DMS79 (cell line): Measurements from ENCODE around the gene HOXB7.

Experiments used
- DNase-seq: peaks from one replicate; lab custom pipeline; 2025; lab: John Stamatoyannopoulos, UW

HOXB7 gene

DNA sequence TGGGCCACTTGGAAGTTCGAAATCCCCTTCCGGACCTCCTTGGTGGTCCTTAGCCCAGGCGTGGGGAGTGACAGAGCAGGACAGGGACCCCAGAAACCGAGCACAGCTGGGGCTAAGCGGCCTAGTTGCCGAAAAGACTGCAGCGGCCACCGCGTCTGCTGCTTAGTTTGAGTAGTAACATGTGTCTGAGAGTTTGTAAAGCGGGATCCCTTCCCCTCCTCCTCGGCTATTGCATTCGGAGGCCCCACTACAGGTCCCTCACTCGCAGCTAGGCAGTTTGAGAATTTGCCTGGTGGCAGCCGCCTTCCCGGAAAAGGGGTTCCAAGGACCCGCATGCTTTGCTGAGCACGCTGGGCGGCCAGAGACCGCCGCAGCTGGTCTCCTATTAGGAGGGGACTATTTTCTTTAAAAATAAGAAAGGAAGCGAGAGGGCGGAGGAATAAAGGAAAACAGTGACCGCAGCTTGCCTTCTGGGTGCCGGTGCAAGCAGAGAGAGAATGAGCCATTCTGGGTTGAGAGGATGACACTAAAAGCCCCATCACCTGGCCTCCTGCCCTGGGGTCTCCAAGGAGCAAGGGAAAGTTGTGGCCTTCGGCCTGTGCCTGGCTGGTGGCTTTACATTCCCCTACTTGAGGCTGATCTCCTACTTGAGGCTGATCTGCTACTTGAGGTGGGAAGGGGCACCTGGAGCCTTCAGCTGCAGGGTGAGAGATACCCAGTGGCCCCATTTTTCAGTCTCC lies 16.1 kb downstream of the HOXB7 start:
- no peak for DNase-seq

DNA sequence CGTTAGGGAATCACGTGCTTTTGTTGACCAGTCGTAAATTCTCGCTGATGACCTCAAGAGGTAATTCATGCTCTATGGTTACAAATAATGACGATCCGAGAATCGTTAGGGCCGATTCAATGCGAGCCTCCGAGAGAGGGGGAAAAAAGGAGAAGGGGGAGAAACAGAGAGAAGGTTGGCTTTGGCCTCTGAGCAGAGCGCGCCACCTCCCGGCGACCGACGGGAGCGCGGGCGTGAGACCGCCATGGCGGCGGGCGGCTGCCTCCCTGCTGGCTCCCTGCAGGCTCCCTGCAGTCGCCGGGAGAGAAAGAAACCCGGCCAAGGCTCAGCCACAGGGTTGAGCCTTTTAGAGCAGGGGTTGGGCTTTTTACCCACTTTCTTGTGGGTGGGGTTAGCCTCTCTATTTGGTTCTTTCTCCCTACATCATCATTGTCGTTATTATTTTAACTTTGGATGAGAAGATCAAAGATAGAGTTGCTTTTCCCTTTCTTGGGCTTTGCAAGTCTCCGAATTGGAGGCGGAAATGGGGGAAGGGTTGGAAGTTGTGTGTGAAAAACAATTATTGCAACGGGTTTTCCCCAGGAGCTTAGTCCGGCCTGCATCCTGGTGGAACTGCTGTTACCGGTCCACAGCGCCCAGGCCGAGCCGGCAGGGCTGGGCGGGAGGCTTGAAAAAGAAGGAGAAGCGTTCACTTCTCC lies 16.8 kb downstream of the HOXB7 start:
- DNase-seq, result peak; percentile 72

DNA sequence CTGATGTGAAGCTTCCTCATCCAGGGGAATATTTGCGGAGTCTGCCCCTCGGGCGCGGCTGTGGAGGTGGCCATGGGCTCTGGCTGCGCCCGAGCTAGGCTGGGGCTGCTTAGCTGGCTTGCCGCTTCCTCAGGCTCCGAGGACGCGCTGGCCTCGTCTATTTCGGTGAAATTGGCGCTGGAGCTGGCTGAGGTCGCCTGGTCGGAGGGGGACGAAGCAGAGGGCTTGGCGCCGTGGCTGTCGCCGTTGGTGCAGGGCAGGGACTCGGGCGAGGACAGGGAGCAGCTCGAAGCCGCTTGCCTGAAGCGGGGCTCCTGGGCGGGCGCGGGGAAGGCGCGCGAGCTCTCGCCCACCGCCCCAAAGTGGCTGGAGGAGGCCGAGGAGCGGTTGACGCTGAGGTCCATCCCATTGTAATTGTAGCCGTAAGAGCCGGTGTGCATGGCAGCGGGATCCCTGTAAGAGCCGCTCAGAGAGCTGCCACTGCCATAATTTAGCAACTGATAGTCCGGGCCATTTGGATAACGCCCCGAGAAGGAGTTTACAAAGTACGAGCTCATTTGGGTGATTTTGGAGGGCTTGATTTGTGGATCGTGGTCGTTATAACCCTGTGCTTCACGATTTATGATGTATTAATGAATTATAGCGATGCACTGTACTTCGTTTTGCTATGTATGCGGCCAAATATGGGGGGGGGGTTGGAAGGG lies 17.5 kb downstream of the HOXB7 start, which contains the start of gene HOXB5:
HOXB5 (minus strand) TSS at position 654 of the 704 bp plus-strand sequence; CDS start at position 557, 97 bp downstream.
- DNase-seq, result peak; percentile 51

DNA sequence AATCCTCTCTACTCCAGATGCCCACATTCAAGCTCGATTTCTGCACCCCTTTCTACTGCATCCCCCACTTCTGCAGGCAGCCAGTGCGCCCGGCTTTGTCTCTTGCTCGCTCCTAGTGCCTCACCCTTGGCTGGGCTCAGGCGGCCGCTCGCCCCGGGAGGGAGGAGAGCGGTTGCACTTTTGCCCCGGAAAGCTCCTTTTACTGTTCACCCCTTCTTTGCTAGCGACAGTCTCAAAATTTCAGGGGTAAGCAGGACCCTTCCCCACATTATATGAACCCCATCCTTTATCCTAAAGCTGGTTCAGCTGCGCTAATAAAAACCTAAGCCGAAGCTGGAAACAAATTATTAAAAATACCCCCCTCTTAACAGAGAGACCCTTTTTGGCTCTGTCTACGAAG lies 18.2 kb downstream of the HOXB7 start:
- no peak for DNase-seq

DNA sequence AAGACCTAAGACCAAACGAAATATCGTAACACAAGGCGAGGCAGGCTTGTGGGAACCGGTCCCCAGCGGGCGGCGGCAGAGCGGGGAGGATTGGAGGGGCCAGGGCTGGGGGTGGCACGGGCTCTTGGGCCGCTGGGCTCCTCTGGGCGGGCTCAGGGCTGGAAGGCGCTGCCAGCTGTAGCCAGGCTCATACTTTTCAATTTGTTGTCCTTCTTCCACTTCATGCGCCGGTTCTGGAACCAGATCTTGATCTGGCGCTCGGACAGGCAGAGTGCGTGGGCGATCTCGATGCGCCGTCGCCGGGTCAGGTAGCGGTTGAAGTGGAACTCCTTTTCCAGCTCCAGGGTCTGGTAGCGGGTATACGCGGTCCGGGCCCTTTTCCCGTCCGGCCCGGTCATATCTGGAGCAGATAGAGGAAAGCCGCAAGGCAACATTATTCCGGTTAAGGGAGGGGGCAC lies 18.7 kb downstream of the HOXB7 start:
- no peak for DNase-seq

DNA sequence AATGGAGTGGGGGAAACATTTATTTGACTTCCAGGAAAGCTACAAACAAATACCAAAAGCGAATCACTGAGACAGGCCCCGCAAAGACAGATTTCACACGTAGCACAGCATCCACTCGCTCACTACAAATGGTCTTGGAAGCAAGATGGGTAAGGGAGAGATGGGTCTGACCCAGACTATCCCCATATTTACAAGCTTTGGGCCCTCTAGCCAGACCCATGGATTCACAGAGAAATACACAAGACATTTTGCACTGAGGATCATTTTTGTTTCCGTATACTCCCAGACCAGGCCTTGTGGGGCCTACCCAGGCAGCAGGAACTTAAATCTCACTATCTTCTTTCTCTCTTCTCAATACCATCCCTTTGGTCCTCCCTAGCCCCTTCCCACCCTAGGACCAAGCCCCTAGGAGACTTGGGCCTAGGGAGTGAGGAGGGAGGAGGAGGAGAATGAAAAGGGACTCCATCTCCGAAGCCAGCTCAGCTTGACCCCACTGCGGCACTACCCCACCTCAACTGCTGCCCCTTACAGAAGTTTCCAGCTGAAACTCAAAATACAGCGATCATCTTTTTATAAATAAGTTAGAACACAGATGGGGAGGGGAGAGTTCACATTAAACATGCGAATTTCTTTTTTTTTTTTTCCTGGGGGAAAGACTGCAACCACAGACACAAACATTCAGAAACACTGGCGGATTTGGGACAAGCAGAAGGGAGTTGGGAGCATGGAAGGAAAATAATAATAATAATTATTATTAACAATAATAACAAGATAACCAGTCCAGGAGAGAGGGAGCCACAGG lies 19.4 kb downstream of the HOXB7 start:
- no peak for DNase-seq

DNA sequence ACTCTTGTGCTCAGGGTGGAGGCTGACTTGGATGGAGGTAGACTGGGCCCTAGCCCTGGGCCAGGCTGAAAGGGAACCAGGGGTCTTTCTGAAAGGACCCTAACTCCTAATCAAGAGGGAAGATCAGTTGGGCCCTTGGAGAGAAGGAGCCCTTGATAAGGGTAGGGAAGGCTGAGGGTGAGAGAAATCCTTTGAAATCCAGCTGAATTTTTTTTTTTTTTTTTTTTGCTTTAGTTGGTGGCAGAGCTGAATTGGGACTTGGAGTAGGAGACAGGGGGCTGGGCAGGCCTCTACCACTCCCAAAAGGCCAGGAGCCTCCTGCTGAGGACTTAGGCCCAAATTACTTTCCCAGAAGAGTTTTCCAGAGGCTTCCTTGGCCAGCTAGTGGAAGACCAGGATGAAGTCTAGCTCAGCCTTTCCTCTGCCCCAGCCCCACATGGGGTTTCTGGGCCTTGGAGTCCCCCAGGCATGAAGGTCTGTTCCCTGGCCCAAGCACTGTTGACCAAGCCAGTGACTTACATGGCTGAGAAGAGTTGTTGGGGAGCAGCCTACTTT lies 20.1 kb downstream of the HOXB7 start:
- no peak for DNase-seq

DNA sequence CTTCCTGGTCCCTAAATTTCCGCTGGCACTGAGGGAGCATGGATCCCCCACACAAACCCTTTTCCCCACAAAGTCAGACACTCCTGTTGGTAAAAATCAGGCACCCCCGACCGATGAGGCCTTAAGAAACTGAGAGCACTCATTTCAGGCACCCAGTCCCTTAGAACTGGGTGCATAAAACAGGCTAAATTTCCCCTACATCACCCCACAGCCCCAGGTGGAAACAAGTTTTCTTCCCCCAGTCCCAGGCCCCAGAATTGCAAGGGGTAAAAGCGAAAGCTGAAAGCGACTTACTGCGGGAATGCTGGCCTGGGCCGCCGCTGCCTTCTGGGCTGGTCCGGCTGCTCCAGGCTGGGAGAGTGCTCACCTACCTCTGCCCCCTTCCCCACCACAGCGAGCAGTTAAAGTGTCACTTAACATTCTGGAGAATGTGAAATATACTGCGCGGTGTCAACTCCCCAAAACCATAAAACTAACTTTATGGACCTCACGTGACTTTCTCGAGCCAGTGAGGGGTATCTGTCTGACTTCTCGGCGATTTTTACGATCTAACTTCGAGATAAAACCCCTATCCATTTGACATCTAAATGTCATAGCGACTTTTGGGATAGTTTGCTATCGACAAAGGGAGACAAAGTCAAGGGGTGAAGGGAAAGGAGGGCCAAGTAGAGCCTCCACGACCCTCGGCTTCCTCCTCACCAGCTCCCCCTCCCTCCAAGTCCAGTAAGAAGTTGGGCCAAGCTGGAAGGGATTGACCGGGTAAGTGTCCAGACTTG lies 20.8 kb downstream of the HOXB7 start, which contains the start of gene HOXB3:
HOXB3 (minus strand) TSS at position 411 of the 776 bp plus-strand sequence. CDS start 37,767 bp downstream, outside the sequence.
- DNase-seq, result no peak

DNA sequence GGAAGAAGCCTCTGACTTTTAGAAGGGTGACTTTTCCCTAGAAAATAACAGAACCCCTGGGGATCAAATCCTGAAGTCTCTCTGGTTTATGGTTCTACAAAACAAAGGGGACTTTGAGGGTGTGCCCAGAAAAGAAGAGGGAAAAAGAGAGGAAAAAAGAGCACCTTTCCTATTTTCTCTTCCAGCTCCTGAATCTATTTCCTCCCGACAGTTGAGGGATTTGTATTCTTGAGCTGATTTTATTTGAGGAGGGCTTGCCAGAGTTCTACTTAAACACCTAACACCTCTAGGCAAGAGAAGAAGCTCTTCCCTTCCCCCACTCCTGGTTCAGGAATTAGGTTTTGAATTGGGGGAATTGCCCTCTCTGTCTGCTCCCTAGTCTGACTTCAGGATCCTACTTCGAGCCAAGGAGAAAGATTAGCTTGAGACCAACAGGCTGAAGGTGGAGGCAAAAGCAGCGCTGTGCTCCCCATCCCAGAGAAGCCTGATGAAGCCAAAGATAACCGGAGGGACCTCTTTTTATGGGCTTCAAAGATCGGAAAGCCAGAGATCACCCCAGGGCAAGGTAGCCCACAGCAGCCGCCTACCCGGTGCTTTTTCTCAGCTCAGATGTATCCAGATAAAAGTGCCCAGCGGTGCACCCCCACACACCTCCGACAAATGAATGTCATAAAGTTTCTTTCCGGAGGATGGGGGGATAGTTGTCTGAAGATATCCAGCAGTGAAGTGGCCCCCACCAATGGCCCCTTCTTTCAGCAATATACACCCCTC lies 21.6 kb downstream of the HOXB7 start:
- DNase-seq, result no peak

DNA sequence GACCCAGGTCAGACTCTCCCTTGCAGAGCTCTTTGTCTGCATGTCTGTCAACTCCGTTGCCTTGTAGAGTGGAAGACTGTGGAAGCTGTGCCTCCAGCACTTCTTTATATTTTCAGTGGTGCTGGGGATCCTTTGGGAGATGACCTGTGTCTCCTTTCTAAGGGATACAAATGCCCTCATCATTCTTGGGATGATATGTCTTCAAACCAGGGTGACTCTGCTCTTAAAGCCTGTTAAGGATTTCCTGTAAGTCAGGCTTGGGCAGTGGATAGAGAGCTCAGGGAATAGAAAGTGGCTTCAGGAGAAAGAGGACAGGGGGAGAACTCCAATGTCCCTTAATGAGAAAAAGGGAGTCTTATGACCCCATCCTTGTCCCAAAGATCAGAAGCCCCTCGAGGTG lies 22.3 kb downstream of the HOXB7 start:
- DNase-seq, result no peak

DNA sequence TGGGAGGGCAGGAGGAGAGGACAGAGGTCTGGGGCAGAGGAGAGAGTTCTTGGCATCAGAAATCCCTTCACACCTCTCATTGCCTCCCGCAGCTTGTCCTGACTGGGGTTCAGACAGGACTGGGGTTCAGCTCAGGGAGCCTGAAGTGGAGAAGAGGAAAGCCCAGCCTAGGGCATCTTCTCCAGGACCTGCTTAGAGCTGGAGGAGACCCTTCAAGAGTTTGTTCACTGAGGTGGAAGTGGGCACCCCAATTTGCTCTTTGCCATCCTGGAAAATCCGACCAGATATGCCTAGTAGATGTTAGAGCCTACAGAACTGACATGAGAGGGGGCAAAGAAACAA lies 22.8 kb downstream of the HOXB7 start:
- no peak for DNase-seq

DNA sequence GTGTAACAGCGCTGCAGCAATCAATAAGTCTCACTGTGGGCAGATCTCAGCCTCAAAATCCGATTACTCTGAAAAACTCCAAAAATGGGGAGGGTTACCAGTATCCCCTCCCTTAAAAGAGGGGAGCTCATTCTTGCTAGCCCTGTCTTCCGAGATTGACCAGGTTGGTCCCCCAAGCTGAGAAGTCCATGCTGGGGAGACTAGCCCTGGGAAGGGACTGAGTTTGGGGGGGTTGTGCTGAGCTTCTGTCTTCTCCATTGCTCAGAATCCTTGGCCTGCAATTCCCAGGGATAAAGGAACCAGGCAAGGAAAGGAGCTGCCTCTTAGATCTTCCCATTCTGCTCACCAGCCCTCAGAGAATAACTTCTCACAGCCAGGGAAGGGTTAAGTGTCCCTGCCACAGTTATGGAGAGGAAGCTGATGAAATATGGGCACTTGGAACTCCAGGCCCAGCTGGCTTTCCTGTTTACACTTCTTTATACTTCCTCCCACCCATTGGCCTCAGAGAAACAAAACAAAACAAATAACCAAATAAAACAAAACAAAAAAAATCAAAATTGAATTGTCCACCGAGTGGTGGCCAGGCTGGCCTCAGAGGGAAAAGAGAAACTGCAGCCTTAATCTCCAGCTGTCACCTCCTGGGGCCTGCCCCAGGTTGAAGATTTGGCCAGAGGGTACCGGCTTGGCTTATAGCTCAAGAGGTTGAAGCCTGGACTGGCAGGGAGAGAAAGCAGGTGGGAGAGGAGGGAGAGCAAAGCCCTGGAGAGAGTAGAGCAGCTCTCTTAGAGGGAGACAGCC lies 23.3 kb downstream of the HOXB7 start:
- peak; percentile 40 for DNase-seq

DNA sequence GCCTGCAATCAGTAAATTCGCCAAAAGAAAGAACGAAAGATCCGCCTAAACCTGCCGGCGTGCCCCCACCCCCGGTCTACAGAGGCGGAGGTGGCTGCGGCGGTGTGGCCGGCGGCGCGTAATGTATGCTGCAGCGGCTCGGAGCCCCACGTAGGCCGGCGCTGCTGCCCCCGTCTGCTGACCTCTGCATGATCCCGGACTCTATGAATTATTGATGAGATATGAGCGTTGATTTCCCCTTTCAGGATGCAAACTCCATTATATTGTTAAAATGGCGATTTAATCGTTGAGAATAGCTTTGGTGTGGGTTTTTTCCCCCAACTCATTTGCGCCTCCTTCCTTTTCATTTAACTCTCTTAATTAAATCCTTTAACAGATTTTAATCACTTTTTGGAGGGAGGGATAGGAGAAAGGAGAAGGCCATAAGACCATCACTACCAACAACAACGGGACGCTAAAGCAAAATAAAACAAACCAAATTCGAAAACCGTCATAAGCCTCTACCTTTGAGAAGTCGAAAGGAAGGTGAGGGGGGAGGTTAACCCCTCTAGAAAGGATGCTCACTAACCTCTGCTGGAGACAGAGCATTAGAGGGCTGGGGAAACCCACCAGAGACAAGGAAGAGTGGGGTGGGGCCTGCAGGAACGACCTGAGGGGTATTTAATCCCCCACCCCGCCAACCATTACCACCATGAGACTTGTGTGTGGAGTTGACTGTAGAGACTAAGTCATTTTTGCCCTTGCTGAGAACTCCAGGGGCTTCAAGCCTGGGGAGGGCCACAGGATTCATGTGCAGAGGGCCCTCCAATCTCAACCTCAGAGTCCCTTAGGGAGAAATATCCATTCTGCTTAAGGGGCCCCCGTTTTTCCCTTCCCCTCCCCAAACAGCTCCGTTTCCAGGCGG lies 24.2 kb downstream of the HOXB7 start:
- DNase-seq, result no peak

DNA sequence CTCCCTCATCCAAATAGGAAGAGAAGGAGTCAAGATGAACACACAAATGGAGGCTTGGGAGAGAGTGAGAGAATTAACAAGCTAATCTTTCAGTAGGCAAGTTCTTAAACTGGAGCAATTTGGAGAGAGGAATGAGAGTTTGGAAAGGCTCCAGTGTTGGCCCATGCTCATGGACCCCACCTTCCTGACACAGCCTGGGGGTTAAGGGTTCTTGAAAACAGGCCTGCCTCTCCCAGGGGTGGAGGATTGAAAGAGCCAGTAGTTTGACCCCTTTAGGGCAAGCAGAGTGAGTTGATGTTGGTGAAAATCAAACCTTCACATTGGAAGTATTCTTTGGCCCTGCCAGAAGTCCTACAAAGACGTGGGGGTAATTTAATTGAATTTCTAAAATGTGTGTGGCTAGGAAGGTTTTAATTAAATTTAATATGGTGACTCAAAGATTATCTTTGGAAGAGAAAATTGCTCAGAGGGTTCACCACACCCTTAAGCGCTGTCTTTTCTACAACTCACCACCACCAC lies 26.5 kb downstream of the HOXB7 start:
- DNase-seq, result no peak

DNA sequence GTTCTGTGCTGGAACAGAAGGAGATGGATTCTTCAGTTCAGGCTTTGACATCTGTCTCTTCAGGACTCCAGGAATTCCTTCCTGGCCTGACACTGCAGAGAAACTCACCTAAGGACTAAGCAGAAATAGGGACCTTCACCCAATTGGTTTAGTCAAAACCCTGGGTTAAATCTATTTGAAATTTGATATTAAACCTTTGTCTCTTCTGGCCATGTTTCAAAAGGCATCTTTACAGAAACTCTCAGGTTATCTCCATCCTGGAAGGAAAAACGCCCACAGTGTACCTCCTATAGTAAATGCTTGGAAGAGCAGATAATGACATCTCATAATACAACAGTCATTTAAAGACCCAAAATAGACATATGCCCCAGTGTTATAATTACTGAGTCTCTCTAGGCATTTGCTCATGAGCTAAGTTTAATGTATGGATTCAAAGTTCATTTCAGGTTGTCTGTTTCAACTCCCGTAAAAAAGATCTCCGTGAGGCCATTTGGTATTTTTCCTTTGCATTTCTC lies 27.1 kb downstream of the HOXB7 start:
- no peak for DNase-seq

DNA sequence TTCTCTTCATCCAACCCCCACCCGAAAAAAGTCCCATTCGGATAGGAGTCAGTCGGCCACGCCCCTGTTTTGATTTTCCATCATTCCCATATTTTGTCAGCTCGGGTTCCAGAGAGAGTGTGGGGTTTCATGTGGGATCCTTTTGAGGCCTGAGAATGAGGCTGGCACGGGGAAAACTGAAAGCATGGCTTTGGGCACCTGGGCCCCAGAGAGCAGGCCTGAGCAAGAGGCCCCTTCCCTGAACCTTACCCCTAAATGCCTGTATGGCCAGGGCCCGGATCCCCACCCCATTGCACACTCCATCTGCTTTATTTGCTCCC lies 28.1 kb downstream of the HOXB7 start:
- no peak for DNase-seq

DNA sequence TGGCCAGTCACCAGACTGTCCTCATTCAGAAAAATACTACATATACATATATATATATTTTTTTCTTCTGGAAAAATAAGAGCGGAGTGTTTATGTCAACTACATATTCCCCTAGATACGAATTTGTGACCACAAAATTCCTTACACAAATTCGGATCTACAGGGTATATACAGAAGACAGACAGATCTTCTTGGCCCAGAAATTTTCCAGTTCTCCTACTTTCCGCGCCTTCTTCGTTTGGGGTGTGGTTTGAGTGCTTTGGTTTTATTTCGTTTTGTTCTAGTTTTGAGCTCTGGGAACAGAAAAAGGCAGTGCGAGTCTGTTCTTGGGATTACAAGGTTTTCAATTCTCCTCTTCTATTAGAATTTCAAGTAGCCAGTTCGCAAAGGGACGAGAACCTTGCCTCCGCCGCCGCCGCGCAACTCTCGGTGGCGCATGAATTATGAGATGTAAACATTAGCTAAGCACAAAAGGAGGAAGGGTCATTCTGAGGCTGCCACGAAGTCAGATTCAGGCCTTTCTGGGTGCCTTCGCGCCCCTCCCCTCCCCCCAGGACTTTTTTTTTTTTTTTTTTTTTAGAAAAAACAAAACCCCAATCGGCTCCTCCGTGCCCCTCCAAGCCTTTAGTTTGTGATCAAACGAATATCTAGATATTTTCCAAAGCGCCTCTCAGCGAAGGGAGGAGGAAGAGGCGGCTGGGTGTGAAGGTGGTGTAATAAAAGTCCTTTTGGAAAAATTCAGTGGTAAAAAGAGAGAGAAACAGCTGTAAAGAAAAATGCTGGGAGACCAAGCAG lies 30.9 kb downstream of the HOXB7 start:
- no peak for DNase-seq
